Stomach (tissue), 9 donors: ENCODE measurements around the gene SKP1. TPM values are rescaled to one million over a fixed set of nuclear protein-coding genes. Genes with fewer than 3 reads are reported as not detected.

ENCODE experiments used
- DNase-seq, 2 donors: peaks; one replicate each; pipeline versions ENCODE4 v3.0.0 to v3.0.0-alpha.2; 2013 to 2019
- H3K27ac ChIP-seq, 5 donors: fragments of 200-600 bp in 4 of 5; sonication (generic) in 4 of 5; one replicate each; pipeline ENCODE4 v1.5.1; 2013 to 2019; ENCODE audit warnings: mild to moderate bottlenecking in 1 of 5, moderate library complexity in 1 of 5
- H3K27me3 ChIP-seq, 3 donors: fragments of 200-600 bp; sonication (generic); one replicate each; pipeline ENCODE4 v1.5.1; 2017 to 2019; ENCODE audit warnings: mixed run types in 1 of 3
- H3K36me3 ChIP-seq, 4 donors: fragments of 200-600 bp; sonication (generic); 1 replicate in 3 of 4; 2 replicates in 1 of 4; pipeline ENCODE4 v1.5.1; 2016 to 2019
- H3K4me1 ChIP-seq, 4 donors: fragments of 200-600 bp; sonication (generic); one replicate each; pipeline ENCODE4 v1.5.1; 2016 to 2019
- H3K4me3 ChIP-seq, 4 donors: fragments of 200-600 bp; sonication (generic) in 3 of 4; one replicate each; pipeline ENCODE4 v1.5.1; 2016 to 2019; ENCODE audit warnings: mild to moderate bottlenecking in 1 of 4
- H3K9me3 ChIP-seq, 4 donors: fragments of 200-600 bp; sonication (generic); one replicate each; pipeline ENCODE4 v1.5.1; 2016 to 2019
- CTCF ChIP-seq, 7 experiments: fragments of 450-650 bp in 4 of 7; fragments of 200-600 bp in 3 of 7; sonication (generic) in 3 of 7; IDR thresholded peaks; one replicate each; pipeline ENCODE4 v1.5.1; 2016 to 2019; ENCODE audit warnings: antibody characterized with exemption in 7 of 7, control low read depth in 2 of 7, mild to moderate bottlenecking in 1 of 7
- EP300 ChIP-seq: sonication (generic); formaldehyde crosslinking; IDR thresholded peaks from one replicate; pipeline ENCODE4 v1.6.1; 2017; ENCODE audit warnings: antibody characterized with exemption
- POLR2A ChIP-seq, 4 donors: fragments of 450-650 bp; IDR thresholded peaks; one replicate each; pipeline ENCODE4 v1.6.1; 2016; ENCODE audit warnings: antibody characterized with exemption in 4 of 4, control low read depth in 2 of 4, mild to moderate bottlenecking in 1 of 4, moderate library complexity in 1 of 4
- POLR2AphosphoS5 ChIP-seq, 3 donors: sonication (generic); formaldehyde crosslinking; IDR thresholded peaks; one replicate each; pipeline ENCODE4 v1.6.1; 2016; ENCODE audit warnings: antibody characterized with exemption in 3 of 3
- WGBS, 5 donors: extraction: QIAGEN DNeasy Blood & Tissue Kit in 3 of 5; methylation state at CpG; one replicate each; pipeline versions ENCODE4 v1.1.5 to v1.1.7; 2013 to 2018; 5-methylcytosine and 5-hydroxymethylcytosine counted together
- intact Hi-C: fragments of 100-400 bp; cut with DNase I; formaldehyde crosslinking; loops from one replicate; pipeline ENCODE4 v1.15.1; 2023; ENCODE audit warnings: low total_unique reads
- polyA plus RNA-seq, 3 donors: library from polyadenylated mRNA; stranded (reverse); fragments of 200-250 nt; gene quantifications; one replicate each; pipeline ENCODE4 v1.2.3, GENCODE V29; 2013
- total RNA-seq, 5 donors: library from RNA; depleted of rRNA; stranded (reverse); fragments of >200 nt; gene quantifications; one replicate each; pipeline versions ENCODE4 v1.1.0 to v1.2.3, GENCODE V29; 2014 to 2016
- donor health status: healthy with polysubstance abuse.
- donor health status: Bipolar disorder and iron deficiency.
- donor health status: healthy.

The SKP1 gene
- total and polyA plus RNA-seq, 8 donors: 18.1 to 590 (median 162) TPM

DNA sequence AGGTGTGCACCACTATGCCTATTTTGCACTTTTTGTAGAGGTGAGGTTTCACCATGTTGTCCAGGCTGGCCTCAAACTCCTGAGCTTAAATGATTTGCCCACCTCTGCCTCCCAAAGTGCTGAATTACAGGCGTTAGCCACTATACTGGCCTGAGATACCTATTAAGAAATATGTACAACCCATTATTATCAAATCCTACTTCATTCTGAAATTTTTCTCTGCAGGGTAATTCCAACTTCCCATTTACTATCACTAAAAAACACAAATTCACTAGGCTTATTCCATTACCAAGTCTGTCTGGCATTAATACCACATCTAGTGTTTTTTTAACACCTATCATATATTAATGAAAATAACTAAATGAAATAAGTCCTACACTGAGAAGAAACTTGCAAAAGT is 30.9 kb upstream of the SKP1 start:
- no peak overlapping the region for H3K4me3 ChIP-seq
- H3K27me3 ChIP-seq: no peaks in the 10 kb centered on the region
- H3K27ac ChIP-seq: no peak overlapping the region
- H3K36me3 ChIP-seq: peaks cover 17 to 33% (median 32%) of the 10 kb centered on the region in 4 donors
- H3K4me1 ChIP-seq: peaks cover 31 to 71% (median 55%) of the 10 kb centered on the region in 4 donors
- no peaks in the 10 kb centered on the region for H3K9me3 ChIP-seq
- TF ChIP-seq POLR2AphosphoS5 (IDR thresholded peaks at IDR 0.05) (no peak), POLR2A (IDR thresholded peaks at IDR 0.05) (no peak), EP300 (no peak), CTCF (IDR thresholded peaks at IDR 0.05) (no peak)
- WGBS, 5 donors: 68 to 90% (median 81%) methylated on average over 1 of the region's 1 CpG
- DNase-seq: no peak
- intact Hi-C loops: no loop called here

- H3K4me3 ChIP-seq: no peak overlapping the region
- H3K36me3 ChIP-seq: peaks cover 18 to 43% (median 42%) of the 10 kb centered on the region in 4 donors
- TF ChIP-seq EP300: no peak
- TF ChIP-seq POLR2AphosphoS5 (IDR thresholded peaks at IDR 0.05): no peak
- TF ChIP-seq POLR2A (IDR thresholded peaks at IDR 0.05): no peak
- TF ChIP-seq CTCF (IDR thresholded peaks at IDR 0.05): no peak
- H3K27ac ChIP-seq: no peak overlapping the region
- no peaks in the 10 kb centered on the region for H3K27me3 ChIP-seq
- peaks cover 31 to 61% (median 50%) of the 10 kb centered on the region in 4 donors for H3K4me1 ChIP-seq
- intact Hi-C loops: no loop called here
- no peaks in the 10 kb centered on the region for H3K9me3 ChIP-seq
- WGBS, 5 donors: 76 to 82% (median 80%) methylated on average over 7 of the region's 7 CpGs
- no peak for DNase-seq
Observed at GRCh38 chr5:134206627-134207160, 29.9 kb upstream of the SKP1 start.

DNA sequence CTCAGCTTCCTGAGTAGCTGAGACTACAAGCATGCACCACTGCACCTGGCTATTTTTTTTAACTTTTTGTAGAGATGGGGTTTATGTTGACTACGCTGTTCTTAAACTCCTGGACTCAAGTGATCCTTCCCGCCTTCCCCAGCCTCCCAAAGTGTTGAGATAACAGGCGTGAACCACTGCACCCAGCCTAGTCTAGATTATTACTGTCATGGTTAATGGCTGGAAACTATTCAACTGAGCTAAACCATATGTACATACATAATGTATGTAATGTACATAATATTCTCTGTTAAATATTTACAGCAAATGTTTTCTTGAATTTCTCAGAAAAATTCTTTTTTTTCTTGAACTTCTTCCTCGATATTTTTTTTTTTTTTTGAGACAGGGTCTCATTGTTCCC is 27.8 kb upstream of the SKP1 start:
- no peak for DNase-seq
- no peaks in the 10 kb centered on the region for H3K9me3 ChIP-seq
- no peak overlapping the region for H3K4me3 ChIP-seq
- intact Hi-C loops: no loop called here
- no peaks in the 10 kb centered on the region for H3K27me3 ChIP-seq
- TF ChIP-seq POLR2AphosphoS5 (IDR thresholded peaks at IDR 0.05) (no peak), CTCF (IDR thresholded peaks at IDR 0.05) (no peak), EP300 (no peak), POLR2A (IDR thresholded peaks at IDR 0.05) (no peak)
- 77 to 88% (median 86%) methylated on average over 4 of the region's 4 CpGs for WGBS, 5 donors
- H3K36me3 ChIP-seq: peaks cover 39 to 65% (median 63%) of the 10 kb centered on the region in 4 donors
- peaks cover 19 to 40% (median 33%) of the 10 kb centered on the region in 4 donors for H3K4me1 ChIP-seq
- H3K27ac ChIP-seq: no peak overlapping the region

- H3K36me3 ChIP-seq: peaks cover 49 to 74% (median 72%) of the 10 kb centered on the region in 4 donors
- H3K9me3 ChIP-seq: no peaks in the 10 kb centered on the region
- H3K27me3 ChIP-seq: no peaks in the 10 kb centered on the region
- no peak overlapping the region for H3K27ac ChIP-seq
- 97 to 100% (median 98%) methylated on average over 3 of the region's 3 CpGs for WGBS, 5 donors
- no peak for DNase-seq
- TF ChIP-seq CTCF (IDR thresholded peaks at IDR 0.05): no peak
- no peak for TF ChIP-seq POLR2A (IDR thresholded peaks at IDR 0.05)
- TF ChIP-seq EP300: no peak
- TF ChIP-seq POLR2AphosphoS5 (IDR thresholded peaks at IDR 0.05): no peak
- H3K4me3 ChIP-seq: no peak overlapping the region
- H3K4me1 ChIP-seq: peaks cover 11 to 31% (median 23%) of the 10 kb centered on the region in 4 donors
- intact Hi-C loops: no loop called here
Observed at GRCh38 chr5:134203630-134204029, 26.9 kb upstream of the SKP1 start.
